Measurements from ENCODE around the gene PTPN2. TPM values are rescaled to one million over a fixed set of nuclear protein-coding genes. Genes with fewer than 3 reads are reported as not detected.

Gene PTPN2

GRCh38 chr18:12744103-12744502, 139.9 kb downstream of the PTPN2 start:
- no peak overlapping the region for H3K4me2 ChIP-seq (ENCODE audit: insufficient read depth, low read length, poor library complexity, severe bottlenecking)
- H3K9ac ChIP-seq (ENCODE audit: low read depth, low read length, poor library complexity): no peak overlapping the region
- DNase-seq (ENCODE audit: low spot score): no peak
- no peak overlapping the region for H2BK15ac ChIP-seq (ENCODE audit: low read length)
- H3K4me1 ChIP-seq (ENCODE audit: control insufficient read depth in 2 of 2, insufficient read depth in 1 of 2, low read depth in 1 of 2, low read length in 2 of 2): no peaks in the 10 kb centered on the region
- H3K14ac ChIP-seq (ENCODE audit: low read length): no peak overlapping the region
- H3K9me3 ChIP-seq (replicated peaks in 1 of 2; ENCODE audit: control insufficient read depth in 2 of 2, insufficient read depth in 1 of 2, low read depth in 1 of 2, low read length in 2 of 2): no peaks in the 10 kb centered on the region
- no peak overlapping the region for H3K4ac ChIP-seq (ENCODE audit: low read length)
- H2BK12ac ChIP-seq (ENCODE audit: low read length): no peak overlapping the region
- no peak overlapping the region for H3K18ac ChIP-seq (ENCODE audit: low read length)
- no peak overlapping the region for H4K8ac ChIP-seq (ENCODE audit: low read depth, low read length)
- H2BK120ac ChIP-seq (ENCODE audit: low read depth, low read length): no peak overlapping the region
- no peak overlapping the region for H2AK5ac ChIP-seq (ENCODE audit: low read depth, low read length)
- H2AFZ ChIP-seq (ENCODE audit: low read length): no peak overlapping the region
- H3K27me3 ChIP-seq (ENCODE audit: control insufficient read depth in 3 of 3, insufficient read depth in 3 of 3, low read depth in 1 of 3, low read length in 3 of 3): no peaks in the 10 kb centered on the region
- no peak overlapping the region for H4K91ac ChIP-seq (ENCODE audit: low read depth, low read length, poor library complexity)
- no peak overlapping the region for H3K27ac ChIP-seq (replicated peaks; ENCODE audit: low read length)
- WGBS, 2 donors (ENCODE audit: extremely low coverage in 2 of 2, insufficient read length in 2 of 2, insufficient replicate concordance in 1 of 2): no CpG with 5 or more reads among the region's 2 CpGs
- no peak overlapping the region for H3K4me3 ChIP-seq (ENCODE audit: low read length in 2 of 2)
- H3K36me3 ChIP-seq (replicated peaks in 1 of 2; ENCODE audit: control insufficient read depth in 2 of 2, insufficient read depth in 2 of 2, low read length in 2 of 2): no peaks in the 10 kb centered on the region
- no peaks in the 10 kb centered on the region for H3K79me1 ChIP-seq (ENCODE audit: low read depth, low read length)
- no peak overlapping the region for H2BK5ac ChIP-seq (ENCODE audit: low read length)
- no peak overlapping the region for H3K23ac ChIP-seq (ENCODE audit: low read depth, low read length, poor library complexity)

DNA sequence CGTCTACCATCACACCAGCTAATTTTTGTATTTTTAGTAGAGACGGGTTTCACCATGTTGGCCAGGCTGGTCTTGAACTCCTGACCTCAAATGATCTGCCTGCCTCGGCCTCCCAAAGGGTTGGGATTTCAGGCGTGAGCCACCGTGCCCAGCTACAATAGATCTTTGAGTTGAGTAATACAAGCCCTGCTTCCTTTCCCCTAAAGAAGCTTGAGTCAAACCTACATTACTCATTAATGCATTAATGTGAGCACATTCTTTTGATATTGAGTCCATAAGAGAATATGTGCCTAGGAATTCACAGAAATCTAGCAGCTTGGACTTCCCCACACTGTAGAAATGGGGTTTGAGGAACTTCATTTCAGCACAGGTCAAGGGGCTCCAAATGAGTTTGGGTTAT, 141.6 kb downstream of the PTPN2 start:
- Histone ChIP-seq H2BK5ac (ENCODE audit: low read length) (no peak overlapping the region), H3K36me3 (replicated peaks in 1 of 2; ENCODE audit: control insufficient read depth in 2 of 2, insufficient read depth in 2 of 2, low read length in 2 of 2) (no peaks in the 10 kb centered on the region), H3K4ac (ENCODE audit: low read length) (no peak overlapping the region), H3K18ac (ENCODE audit: low read length) (no peak overlapping the region), H2BK15ac (ENCODE audit: low read length) (no peak overlapping the region), H3K4me1 (ENCODE audit: control insufficient read depth in 2 of 2, insufficient read depth in 1 of 2, low read depth in 1 of 2, low read length in 2 of 2) (peaks cover 0 to 2% of the 10 kb centered on the region in 2 donors), H3K27ac (replicated peaks; ENCODE audit: low read length) (no peak overlapping the region), H3K27me3 (ENCODE audit: control insufficient read depth in 3 of 3, insufficient read depth in 3 of 3, low read depth in 1 of 3, low read length in 3 of 3) (no peaks in the 10 kb centered on the region), H4K91ac (ENCODE audit: low read depth, low read length, poor library complexity) (no peak overlapping the region), H2BK120ac (ENCODE audit: low read depth, low read length) (no peak overlapping the region), H3K9me3 (replicated peaks in 1 of 2; ENCODE audit: control insufficient read depth in 2 of 2, insufficient read depth in 1 of 2, low read depth in 1 of 2, low read length in 2 of 2) (no peaks in the 10 kb centered on the region), H2BK12ac (ENCODE audit: low read length) (no peak overlapping the region), H3K9ac (ENCODE audit: low read depth, low read length, poor library complexity) (no peak overlapping the region), H3K79me1 (ENCODE audit: low read depth, low read length) (no peaks in the 10 kb centered on the region), H3K23ac (ENCODE audit: low read depth, low read length, poor library complexity) (no peak overlapping the region), H3K4me2 (ENCODE audit: insufficient read depth, low read length, poor library complexity, severe bottlenecking) (no peak overlapping the region), H3K14ac (ENCODE audit: low read length) (no peak overlapping the region), H2AFZ (ENCODE audit: low read length) (no peak overlapping the region), H4K8ac (ENCODE audit: low read depth, low read length) (no peak overlapping the region), H2AK5ac (ENCODE audit: low read depth, low read length) (no peak overlapping the region), H3K4me3 (ENCODE audit: low read length in 2 of 2) (no peak overlapping the region)
- no peak for DNase-seq (ENCODE audit: low spot score)
- WGBS, 2 donors (ENCODE audit: extremely low coverage in 2 of 2, insufficient read length in 2 of 2, insufficient replicate concordance in 1 of 2): no CpG with 5 or more reads among the region's 5 CpGs

Small RNA genes lying within 50 kb of the gene (small RNA-seq; reads per million reads assigned to genes)
- not detected for gene RF00019 (ENCODE audit: insufficient read depth)
